ENCODE results near the gene PLCB3.

- no peak for TF ChIP-seq CTCF (IDR thresholded peaks at IDR 0.05; ENCODE audit: poor library complexity)
- no peak for TF ChIP-seq EZH2 (IDR thresholded peaks at IDR 0.05; ENCODE audit: borderline replicate concordance)
Observed at GRCh38 chr11:64265176-64266160, 14.1 kb downstream of the PLCB3 start.

Data from hepatocyte (in vitro differentiated cells).